Smooth muscle cell (in vitro differentiated cells): ENCODE measurements around the gene OR6K3. TPM values are rescaled to one million over a fixed set of nuclear protein-coding genes. Genes with fewer than 3 reads are reported as not detected.

Experiments used
- DNase-seq: peaks from one replicate; lab custom pipeline; 2025; ENCODE audit not compliant: unreplicated experiment; lab: John Stamatoyannopoulos, UW
- H2AFZ ChIP-seq: fragments of 200-600 bp; sonication (generic); 2 replicates; pipeline ENCODE4 v1.6.0; 2016; ENCODE audit warnings: antibody characterized with exemption, low read depth, mild to moderate bottlenecking
- H3F3A ChIP-seq: fragments of 200-600 bp; sonication (generic); 2 replicates; pipeline ENCODE4 v1.6.0; 2017; ENCODE audit warnings: antibody characterized with exemption, low read depth
- H3K27ac ChIP-seq: fragments of 200-600 bp; sonication (generic); 2 replicates; pipeline ENCODE4 v1.5.1; 2016; ENCODE audit warnings: low read depth, mild to moderate bottlenecking
- H3K27me3 ChIP-seq: fragments of 200-600 bp; sonication (generic); 2 replicates; pipeline ENCODE4 v1.6.1; 2016; ENCODE audit warnings: low read depth, mild to moderate bottlenecking
- H3K36me3 ChIP-seq: fragments of 200-600 bp; sonication (generic); 2 replicates; pipeline ENCODE4 v1.5.1; 2016; ENCODE audit warnings: low read depth
- H3K4me1 ChIP-seq: fragments of 200-600 bp; sonication (generic); 2 replicates; pipeline ENCODE4 v1.5.1; 2016; ENCODE audit warnings: low read depth
- H3K4me2 ChIP-seq: fragments of 200-600 bp; sonication (generic); 2 replicates; pipeline ENCODE4 v1.6.0; 2016; ENCODE audit warnings: mild to moderate bottlenecking
- H3K4me3 ChIP-seq: fragments of 200-600 bp; sonication (generic); 2 replicates; pipeline ENCODE4 v1.5.1; 2016; ENCODE audit warnings: mild to moderate bottlenecking
- H3K79me2 ChIP-seq: fragments of 200-600 bp; sonication (generic); 2 replicates; pipeline ENCODE4 v1.6.0; 2016; ENCODE audit warnings: low read depth, mild to moderate bottlenecking
- H3K9ac ChIP-seq: fragments of 200-600 bp; sonication (generic); 2 replicates; pipeline ENCODE4 v1.6.0; 2016; ENCODE audit warnings: low read depth
- H3K9me3 ChIP-seq: fragments of 200-600 bp; sonication (generic); replicated peaks from 2 replicates; pipeline ENCODE4 v1.5.1; 2016; ENCODE audit warnings: low read depth
- H4K20me1 ChIP-seq: fragments of 200-600 bp; sonication (generic); 2 replicates; pipeline ENCODE4 v1.6.0; 2016; ENCODE audit warnings: low read depth
- WGBS: methylation state at CpG from one replicate; pipeline ENCODE4 v1.1.7; 2016; ENCODE audit warnings: low lambda C conversion rate; 5-methylcytosine and 5-hydroxymethylcytosine counted together
- polyA plus RNA-seq: library from polyadenylated mRNA; unstranded; fragments of >200 nt; fragmentation: Nextera tagmentation; extraction: Ambion mirVana; gene quantifications from 2 replicates; pipeline ENCODE4 v1.2.1, GENCODE V29; 2016
- total RNA-seq: library from RNA; depleted of rRNA; stranded (reverse); fragments of >200 nt; gene quantifications from 2 replicates; pipeline ENCODE4 v1.2.3, GENCODE V29; 2014
- TF ChIP-seq, protein P1 (sequence below): fragments of 200-600 bp; sonication (generic); IDR thresholded peaks from 2 replicates; pipeline ENCODE4 v1.5.1; 2017; ENCODE audit warnings: borderline replicate concordance, mild to moderate bottlenecking, antibody characterized with exemption; ENCODE audit not compliant: insufficient read depth, poor library complexity, severe bottlenecking

OR6K3 gene
- total and polyA plus RNA-seq, 2 experiments from 2014 or later, result not detected

GRCh38 chr1:158714754-158715153 lies 5.8 kb downstream of the OR6K3 start:
- H3K9ac ChIP-seq, result no peak overlapping the region
- no peaks in the 10 kb centered on the region for H3K9me3 ChIP-seq
- no peak overlapping the region for H3K4me2 ChIP-seq
- H2AFZ ChIP-seq, result no peak overlapping the region
- H4K20me1 ChIP-seq, result no peaks in the 10 kb centered on the region
- H3K4me3 ChIP-seq, result no peak overlapping the region
- no peaks in the 10 kb centered on the region for H3K4me1 ChIP-seq
- no peak overlapping the region for H3K27ac ChIP-seq
- H3K79me2 ChIP-seq, result no peaks in the 10 kb centered on the region
- H3F3A ChIP-seq, result no peaks in the 10 kb centered on the region
- H3K36me3 ChIP-seq, result no peaks in the 10 kb centered on the region
- 45% methylated on average over 1 of the region's 1 CpG for WGBS
- H3K27me3 ChIP-seq, result peaks cover 11% of the 10 kb centered on the region
- TF ChIP-seq, protein P1, sequence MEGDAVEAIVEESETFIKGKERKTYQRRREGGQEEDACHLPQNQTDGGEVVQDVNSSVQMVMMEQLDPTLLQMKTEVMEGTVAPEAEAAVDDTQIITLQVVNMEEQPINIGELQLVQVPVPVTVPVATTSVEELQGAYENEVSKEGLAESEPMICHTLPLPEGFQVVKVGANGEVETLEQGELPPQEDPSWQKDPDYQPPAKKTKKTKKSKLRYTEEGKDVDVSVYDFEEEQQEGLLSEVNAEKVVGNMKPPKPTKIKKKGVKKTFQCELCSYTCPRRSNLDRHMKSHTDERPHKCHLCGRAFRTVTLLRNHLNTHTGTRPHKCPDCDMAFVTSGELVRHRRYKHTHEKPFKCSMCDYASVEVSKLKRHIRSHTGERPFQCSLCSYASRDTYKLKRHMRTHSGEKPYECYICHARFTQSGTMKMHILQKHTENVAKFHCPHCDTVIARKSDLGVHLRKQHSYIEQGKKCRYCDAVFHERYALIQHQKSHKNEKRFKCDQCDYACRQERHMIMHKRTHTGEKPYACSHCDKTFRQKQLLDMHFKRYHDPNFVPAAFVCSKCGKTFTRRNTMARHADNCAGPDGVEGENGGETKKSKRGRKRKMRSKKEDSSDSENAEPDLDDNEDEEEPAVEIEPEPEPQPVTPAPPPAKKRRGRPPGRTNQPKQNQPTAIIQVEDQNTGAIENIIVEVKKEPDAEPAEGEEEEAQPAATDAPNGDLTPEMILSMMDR, result no peak
- DNase-seq, result no peak

DNA sequence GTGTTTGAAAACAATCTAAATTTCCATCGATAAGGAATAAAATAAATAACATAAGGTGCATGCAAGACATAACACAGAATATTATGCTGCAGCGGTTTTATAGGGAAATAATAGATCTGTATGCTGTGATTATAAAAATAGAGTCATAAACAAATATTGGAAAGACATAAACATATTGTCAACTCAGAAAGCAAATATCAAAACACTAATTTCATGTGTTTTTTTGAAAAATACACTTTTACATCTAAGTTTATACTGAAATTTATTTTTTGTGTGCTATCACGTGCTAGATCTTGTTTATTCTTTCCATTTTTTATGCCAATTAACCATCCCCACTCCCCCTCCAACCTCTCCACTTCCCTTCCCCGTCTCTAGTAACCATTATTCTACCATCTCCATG lies 9.4 kb downstream of the OR6K3 start:
- no peaks in the 10 kb centered on the region for H3K9me3 ChIP-seq
- DNase-seq, result no peak
- no peaks in the 10 kb centered on the region for H3F3A ChIP-seq
- no peak overlapping the region for H3K4me3 ChIP-seq
- no peaks in the 10 kb centered on the region for H4K20me1 ChIP-seq
- no peaks in the 10 kb centered on the region for H3K79me2 ChIP-seq
- H3K4me2 ChIP-seq, result no peak overlapping the region
- H3K27me3 ChIP-seq, result peaks cover 11% of the 10 kb centered on the region
- TF ChIP-seq, protein P1, result no peak
- H3K36me3 ChIP-seq, result no peaks in the 10 kb centered on the region
- no peak overlapping the region for H2AFZ ChIP-seq
- H3K4me1 ChIP-seq, result no peaks in the 10 kb centered on the region
- no peak overlapping the region for H3K9ac ChIP-seq
- WGBS, result 70% methylated on average over 4 of the region's 4 CpGs
- H3K27ac ChIP-seq, result no peak overlapping the region

DNA sequence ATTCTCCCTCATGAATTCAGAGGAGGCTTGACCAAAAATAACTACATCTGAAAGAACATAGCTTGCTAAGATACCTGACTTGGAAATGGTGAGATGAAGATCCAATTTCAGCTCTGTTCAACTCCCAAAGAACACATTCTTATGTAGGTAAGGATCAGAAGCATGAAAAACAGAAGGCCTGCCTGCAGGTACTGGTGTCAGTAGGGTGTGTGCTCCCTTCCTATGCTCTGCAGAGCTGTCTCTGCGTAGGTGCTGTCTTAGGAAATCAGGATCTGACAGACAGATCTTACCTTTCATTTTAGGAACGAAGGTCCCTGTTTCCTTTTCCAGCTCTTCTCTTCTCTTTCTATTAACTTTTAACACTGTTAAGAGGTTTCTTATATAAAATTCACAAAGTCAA lies 14.4 kb downstream of the OR6K3 start:
- no peak for DNase-seq
- H3K36me3 ChIP-seq, result no peaks in the 10 kb centered on the region
- H3F3A ChIP-seq, result no peaks in the 10 kb centered on the region
- H2AFZ ChIP-seq, result no peak overlapping the region
- no peak overlapping the region for H3K9ac ChIP-seq
- no peaks in the 10 kb centered on the region for H3K4me1 ChIP-seq
- TF ChIP-seq, protein P1, result no peak
- H3K9me3 ChIP-seq, result no peaks in the 10 kb centered on the region
- no peak overlapping the region for H3K4me3 ChIP-seq
- no peak overlapping the region for H3K27ac ChIP-seq
- H3K4me2 ChIP-seq, result no peak overlapping the region
- no peaks in the 10 kb centered on the region for H3K79me2 ChIP-seq
- no peaks in the 10 kb centered on the region for H3K27me3 ChIP-seq
- H4K20me1 ChIP-seq, result no peaks in the 10 kb centered on the region
- WGBS, result 84% methylated on average over 2 of the region's 2 CpGs

DNA sequence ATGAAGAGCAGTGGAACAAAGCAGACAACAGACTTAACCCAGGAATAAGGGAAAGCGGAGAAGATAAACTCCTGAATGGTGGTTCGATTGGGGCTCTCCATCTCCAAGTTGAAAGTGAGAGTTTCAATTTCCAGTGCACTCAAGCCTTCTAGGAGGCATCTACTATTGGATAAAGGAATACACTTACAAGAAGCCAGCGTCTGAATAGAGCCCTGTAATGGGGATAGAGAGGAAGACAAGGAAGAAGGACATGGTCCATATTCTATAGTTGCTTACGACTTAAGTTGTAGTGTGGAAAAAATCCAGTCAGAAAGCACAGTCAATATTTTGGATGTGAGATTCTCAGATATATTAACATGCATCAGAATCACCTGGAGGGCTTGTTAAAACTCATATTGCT lies 20.0 kb downstream of the OR6K3 start, which contains the start of gene OR6K2:
TSS of gene OR6K2 (minus strand) at position 101 of the 400 bp plus-strand sequence. CDS start at position 101, 0 bp downstream.
- Histone ChIP-seq H3K9ac (no peak within 1 kb of the TSS), H3K4me2 (no peak within 1 kb of the TSS), H3K9me3 (no peaks in the 10 kb centered on the region)

More for the DNA sequence above, 20.0 kb downstream of the OR6K3 start, which contains the start of gene OR6K2:
- DNase-seq, result no peak
- Histone ChIP-seq H3F3A (no peaks in the 10 kb centered on the region), H3K36me3 (no peaks in the 10 kb centered on the region), H3K27me3 (no peaks in the 10 kb centered on the region), H2AFZ (no peak within 1 kb of the TSS), H3K4me1 (no peaks in the 10 kb centered on the region), H4K20me1 (no peaks in the 10 kb centered on the region), H3K79me2 (no peaks in the 10 kb centered on the region), H3K4me3 (no peak within 1 kb of the TSS), H3K27ac (no peak within 1 kb of the TSS)
- TF ChIP-seq, protein P1, result no peak
- WGBS, result 91% methylated on average over 4 of the region's 4 CpGs
